ENCODE results near the gene COQ4.

COQ4 gene

GRCh38 chr9:128323791-128324190 is 1.2 kb downstream of the COQ4 start:
- Histone ChIP-seq H3K9me3 (ENCODE audit: severe bottlenecking) (no peaks in the 10 kb centered on the region), H3K27me3 (ENCODE audit: insufficient read depth, low read depth, severe bottlenecking) (no peaks in the 10 kb centered on the region), H3K27ac (peak overlapping the region; percentile 98; the same call in 1 of the 2 replicates), H3K36me3 (peaks cover 76% of the 10 kb centered on the region), H3K4me3 (ENCODE audit: low read depth, low read length) (peak overlapping the region; percentile 98)
- TF ChIP-seq CTCF (IDR thresholded peaks at IDR 0.05; ENCODE audit: low read depth, low read length) = no peak
- no peak for DNase-seq

- Histone ChIP-seq H3K27me3 (ENCODE audit: insufficient read depth, low read depth, severe bottlenecking) (no peaks in the 10 kb centered on the region), H3K36me3 (peaks cover 73% of the 10 kb centered on the region), H3K9me3 (ENCODE audit: severe bottlenecking) (no peaks in the 10 kb centered on the region), H3K4me3 (ENCODE audit: low read depth, low read length) (no peak overlapping the region), H3K27ac (no peak overlapping the region)
- no peak for DNase-seq
- no peak for TF ChIP-seq CTCF (IDR thresholded peaks at IDR 0.05; ENCODE audit: low read depth, low read length)
These were observed 1.8 kb downstream of the COQ4 start for GRCh38 chr9:128324401-128324800.

GRCh38 chr9:128325629-128326028 is 3.0 kb downstream of the COQ4 start:
- Histone ChIP-seq H3K27ac (no peak overlapping the region), H3K4me3 (ENCODE audit: low read depth, low read length) (no peak overlapping the region), H3K9me3 (ENCODE audit: severe bottlenecking) (no peaks in the 10 kb centered on the region), H3K27me3 (ENCODE audit: insufficient read depth, low read depth, severe bottlenecking) (no peaks in the 10 kb centered on the region), H3K36me3 (peaks cover 68% of the 10 kb centered on the region)
- TF ChIP-seq CTCF (IDR thresholded peaks at IDR 0.05; ENCODE audit: low read depth, low read length) = no peak
- no peak for DNase-seq

- no peak for TF ChIP-seq CTCF (IDR thresholded peaks at IDR 0.05; ENCODE audit: low read depth, low read length)
- no peak for DNase-seq
- Histone ChIP-seq H3K36me3 (peaks cover 32% of the 10 kb centered on the region), H3K9me3 (ENCODE audit: severe bottlenecking) (no peaks in the 10 kb centered on the region), H3K27me3 (ENCODE audit: insufficient read depth, low read depth, severe bottlenecking) (no peaks in the 10 kb centered on the region), H3K27ac (no peak overlapping the region), H3K4me3 (ENCODE audit: low read depth, low read length) (no peak overlapping the region)
These were observed 10.8 kb downstream of the COQ4 start for GRCh38 chr9:128333451-128333869.

GRCh38 chr9:128335161-128335560 is 12.5 kb downstream of the COQ4 start:
- no peak overlapping the region for H3K27ac ChIP-seq
- no peaks in the 10 kb centered on the region for H3K9me3 ChIP-seq (ENCODE audit: severe bottlenecking)
- no peak for DNase-seq
- H3K27me3 ChIP-seq (ENCODE audit: insufficient read depth, low read depth, severe bottlenecking) = no peaks in the 10 kb centered on the region
- no peak overlapping the region for H3K4me3 ChIP-seq (ENCODE audit: low read depth, low read length)
- TF ChIP-seq CTCF (IDR thresholded peaks at IDR 0.05; ENCODE audit: low read depth, low read length) = no peak
- H3K36me3 ChIP-seq = peaks cover 20% of the 10 kb centered on the region

- H3K9me3 ChIP-seq (ENCODE audit: severe bottlenecking) = no peaks in the 10 kb centered on the region
- no peak for TF ChIP-seq CTCF (IDR thresholded peaks at IDR 0.05; ENCODE audit: low read depth, low read length)
- no peak overlapping the region for H3K27ac ChIP-seq
- H3K27me3 ChIP-seq (ENCODE audit: insufficient read depth, low read depth, severe bottlenecking) = no peaks in the 10 kb centered on the region
- H3K4me3 ChIP-seq (ENCODE audit: low read depth, low read length) = no peak overlapping the region
- DNase-seq = no peak
- peaks cover 19% of the 10 kb centered on the region for H3K36me3 ChIP-seq
These were observed 13.3 kb downstream of the COQ4 start for GRCh38 chr9:128335914-128336313.

Measured in WERI-Rb-1 (cell line).